ENCODE data around the gene TLE6. TPM values are rescaled to one million over a fixed set of nuclear protein-coding genes. Genes with fewer than 3 reads are reported as not detected.
A peak's percentile ranks its signal among the peaks of the same experiment; 100 is the strongest.
"Not testable (repeated sequence)": the region's sequence is repeated elsewhere in the genome, so short reads cannot be mapped to it uniquely, and the experiment has no call there.

The TLE6 gene
- total and polyA plus RNA-seq, 2 of the 13 experiments (the other 11 are each of a cell fraction or from before 2014, with no cell fraction given), result 0.24 to 5.5 TPM

- no peak for TF ChIP-seq MYNN (CRISPR knock-in tag; IDR thresholded peaks at IDR 0.05; ENCODE audit: low read depth)
- no peak for TF ChIP-seq ZNF207 (IDR thresholded peaks at IDR 0.05; ENCODE audit: borderline replicate concordance)
- TF ChIP-seq, protein P1, sequence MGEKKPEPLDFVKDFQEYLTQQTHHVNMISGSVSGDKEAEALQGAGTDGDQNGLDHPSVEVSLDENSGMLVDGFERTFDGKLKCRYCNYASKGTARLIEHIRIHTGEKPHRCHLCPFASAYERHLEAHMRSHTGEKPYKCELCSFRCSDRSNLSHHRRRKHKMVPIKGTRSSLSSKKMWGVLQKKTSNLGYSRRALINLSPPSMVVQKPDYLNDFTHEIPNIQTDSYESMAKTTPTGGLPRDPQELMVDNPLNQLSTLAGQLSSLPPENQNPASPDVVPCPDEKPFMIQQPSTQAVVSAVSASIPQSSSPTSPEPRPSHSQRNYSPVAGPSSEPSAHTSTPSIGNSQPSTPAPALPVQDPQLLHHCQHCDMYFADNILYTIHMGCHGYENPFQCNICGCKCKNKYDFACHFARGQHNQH (CRISPR knock-in tag; IDR thresholded peaks at IDR 0.05), result no peak
These were observed 33.5 kb downstream of the TLE6 start (continued) for GRCh38 chr19:3010871-3011270.

- intact Hi-C loops (cut with micrococcal nuclease; ENCODE audit: unreplicated experiment); H3K79me2 ChIP-seq (ENCODE audit: insufficient read depth, low read length); FAIRE-seq; H3K9me3 ChIP-seq (ENCODE audit: low read length); H3K36me3 ChIP-seq (replicated peaks in 1 of 2; ENCODE audit: control insufficient read depth in 1 of 2, insufficient read depth in 2 of 2, low read length in 2 of 2); ATAC-seq; H3K9ac ChIP-seq (ENCODE audit: insufficient read depth, low read depth, low read length); H3K27ac ChIP-seq (ENCODE audit: extremely low read length, insufficient read depth, low read length); H3K4me3 ChIP-seq (replicated peaks in 1 of 3; ENCODE audit: insufficient read depth in 1 of 3, low read depth in 2 of 3, low read length in 3 of 3); H3K4me2 ChIP-seq (ENCODE audit: low read depth, low read length); POLR2A ChIA-PET; H4K20me1 ChIP-seq (ENCODE audit: insufficient read depth, low read length); in situ Hi-C loops (cut with HindIII; ENCODE audit: extremely low pct_ligation_motif_present, low pct_unique_long_range_greater_than_20kb); BruUV-seq (replicated peaks); CTCF ChIA-PET (ENCODE audit: low intra/inter-chr PET ratio, low total read pairs); H2AFZ ChIP-seq (ENCODE audit: low read length); DNase-seq (ENCODE audit: low spot score): not testable (repeated sequence)
- peak; percentile 84 for TF ChIP-seq ZNF770 (CRISPR knock-in tag; IDR thresholded peaks at IDR 0.05)
- Histone ChIP-seq H3K4me1 (ENCODE audit: insufficient read depth, low read length) (peaks cover 18% of the 10 kb centered on the region), H3K27me3 (ENCODE audit: control insufficient read depth in 1 of 2, insufficient read depth in 2 of 2, low read length in 2 of 2) (peaks cover 2 to 13% of the 10 kb centered on the region in 2 experiments; a peak in 3 of 5 replicates)
- 36% methylated on average over 13 of the region's 13 CpGs for WGBS (ENCODE audit: low lambda C conversion rate)
These were observed 34.7 kb downstream of the TLE6 start for GRCh38 chr19:3012059-3012458.

Measured in HepG2 (cell line).